K562 (cell line): ENCODE results near the gene AKAP12. TPM values are rescaled to one million over a fixed set of nuclear protein-coding genes. Genes with fewer than 3 reads are reported as not detected.

Source experiments
- BRD9 ChIP-seq: fragments of 450-650 bp; IDR thresholded peaks from 2 replicates; pipeline ENCODE4 v1.6.1; 2018; ENCODE audit warnings: low read depth; ENCODE audit not compliant: partially characterized antibody
- CBFA2T2 ChIP-seq: fragments of 450-650 bp; conservative IDR thresholded peaks from 2 replicates; pipeline ENCODE4 v1.6.1; 2017; ENCODE audit warnings: mild to moderate bottlenecking
- CREBBP ChIP-seq: IDR thresholded peaks from one replicate; pipeline ENCODE4 v1.6.1; 2012; ENCODE audit warnings: low read depth, mild to moderate bottlenecking, control low read depth, inconsistent platforms, low read length
- CTCF ChIP-seq, 3 experiments: IDR thresholded peaks in 2 of 3; conservative IDR thresholded peaks in 1 of 3; 2 replicates each; pipeline ENCODE4 v1.5.1; 2011 to 2012; ENCODE audit warnings: low read length in 3 of 3, mild to moderate bottlenecking in 3 of 3, control low read depth in 2 of 3, improper control_type of control experiment in 1 of 3, inconsistent platforms in 1 of 3, low read depth in 1 of 3, mixed read lengths in 1 of 3, moderate library complexity in 1 of 3; ENCODE audit not compliant: insufficient read depth in 2 of 3
- EZH2 ChIP-seq: IDR thresholded peaks from 2 replicates; pipeline ENCODE4 v1.6.1; 2012; ENCODE audit warnings: low read depth, mild to moderate bottlenecking, inconsistent platforms, low read length, borderline replicate concordance
- HMG20B ChIP-seq: fragments of 250-450 bp; sonication (Bioruptor Pico); IDR thresholded peaks from 2 replicates; pipeline ENCODE4 v1.5.0; 2021; ENCODE audit warnings: mild to moderate bottlenecking
- IRF2 ChIP-seq: sonication (generic); formaldehyde crosslinking; IDR thresholded peaks from 2 replicates; pipeline ENCODE4 v1.8.1; 2022; ENCODE audit warnings: mild to moderate bottlenecking, missing genetic modification reagents
- KAT8 ChIP-seq: fragments of 450-650 bp; IDR thresholded peaks from 2 replicates; pipeline ENCODE4 v1.6.1; 2016; ENCODE audit warnings: low read depth, mild to moderate bottlenecking
- RAD51 ChIP-seq: fragments of 450-650 bp; IDR thresholded peaks from 2 replicates; pipeline ENCODE4 v1.7.1; 2016; ENCODE audit warnings: low read depth, mild to moderate bottlenecking, borderline replicate concordance
- SLC30A9 ChIP-seq: fragments of 250-450 bp; sonication (Bioruptor Pico); IDR thresholded peaks from 2 replicates; pipeline ENCODE4 v1.8.0; 2022; ENCODE audit warnings: mild to moderate bottlenecking, moderate library complexity
- YBX1 ChIP-seq: fragments of 450-650 bp; IDR thresholded peaks from 2 replicates; pipeline ENCODE4 v1.7.1; 2016; ENCODE audit warnings: mild to moderate bottlenecking
- ZBTB33 ChIP-seq: sonication (generic); formaldehyde crosslinking; IDR thresholded peaks from 2 replicates; pipeline ENCODE4 v1.8.1; 2023; ENCODE audit warnings: mild to moderate bottlenecking, missing genetic modification reagents
- ZFX ChIP-seq: sonication (generic); formaldehyde crosslinking; IDR thresholded peaks from 2 replicates; pipeline ENCODE4 v1.8.0; 2022; ENCODE audit warnings: mild to moderate bottlenecking, missing genetic modification reagents, moderate library complexity
- ZNF3 ChIP-seq: fragments of 250-450 bp; sonication (Bioruptor Pico); IDR thresholded peaks from 2 replicates; pipeline ENCODE4 v1.5.0; 2021; ENCODE audit warnings: mild to moderate bottlenecking, moderate library complexity
- ZNF551 ChIP-seq: fragments of 250-450 bp; sonication (Bioruptor Pico); IDR thresholded peaks from 2 replicates; pipeline ENCODE4 v1.5.0; 2021; ENCODE audit warnings: mild to moderate bottlenecking, moderate library complexity
- ZNF717 ChIP-seq: fragments of 250-450 bp; sonication (Bioruptor Pico); IDR thresholded peaks from 2 replicates; pipeline ENCODE4 v1.5.0; 2021
- ZNF77 ChIP-seq: fragments of 250-450 bp; sonication (Bioruptor Pico); IDR thresholded peaks from 2 replicates; pipeline ENCODE4 v1.5.0; 2020
- ZZZ3 ChIP-seq: fragments of 450-650 bp; IDR thresholded peaks from 2 replicates; pipeline ENCODE4 v1.6.1; 2016; ENCODE audit warnings: antibody characterized with exemption, mild to moderate bottlenecking, moderate library complexity
- polyA plus RNA-seq, 8 experiments: library from polyadenylated mRNA; depleted of rRNA in 4 of 8; stranded (reverse) in 5 of 8; unstranded in 3 of 8; fragments of >200 nt; fragmentation: Nextera tagmentation in 2 of 8; fragmentation: Illumina TruSeq in 1 of 8; extraction: Ambion mirVana in 2 of 8; extraction: Trizol in 1 of 8; gene quantifications; 2 replicates each; pipeline versions ENCODE4 v1.2.1 to v1.2.3, GENCODE V29; 2011 to 2014; ENCODE audit warnings: inconsistent platforms in 1 of 8, missing spikeins in 1 of 8
- total RNA-seq, 7 experiments: library from RNA; depleted of rRNA in 6 of 7; stranded (reverse); fragments of >200 nt in 6 of 7; fragmentation: Illumina TruSeq in 2 of 7; extraction: Trizol in 2 of 7; gene quantifications; 2 replicates each; pipeline versions ENCODE4 v1.2.1 to v1.2.3, GENCODE V29; 2011 to 2021; ENCODE audit warnings: low replicate concordance in 1 of 7
- TF ChIP-seq, protein P1 (sequence below): fragments of 450-650 bp; conservative IDR thresholded peaks from 2 replicates; pipeline ENCODE4 v1.6.1; 2016; ENCODE audit warnings: missing genetic modification characterization, low read depth, mild to moderate bottlenecking, control low read depth, missing compliant biosample characterization
- TF ChIP-seq, protein P2 (sequence below): fragments of 450-650 bp; formaldehyde crosslinking; IDR thresholded peaks from 2 replicates; pipeline ENCODE4 v1.4.0; 2020; ENCODE audit warnings: mild to moderate bottlenecking

AKAP12 gene
- total and polyA plus RNA-seq, 9 of the 15 experiments (the other 6 are each of a cell fraction or from before 2014, with no cell fraction given) = 0.08 to 2.0 (median 0.62) TPM

DNA sequence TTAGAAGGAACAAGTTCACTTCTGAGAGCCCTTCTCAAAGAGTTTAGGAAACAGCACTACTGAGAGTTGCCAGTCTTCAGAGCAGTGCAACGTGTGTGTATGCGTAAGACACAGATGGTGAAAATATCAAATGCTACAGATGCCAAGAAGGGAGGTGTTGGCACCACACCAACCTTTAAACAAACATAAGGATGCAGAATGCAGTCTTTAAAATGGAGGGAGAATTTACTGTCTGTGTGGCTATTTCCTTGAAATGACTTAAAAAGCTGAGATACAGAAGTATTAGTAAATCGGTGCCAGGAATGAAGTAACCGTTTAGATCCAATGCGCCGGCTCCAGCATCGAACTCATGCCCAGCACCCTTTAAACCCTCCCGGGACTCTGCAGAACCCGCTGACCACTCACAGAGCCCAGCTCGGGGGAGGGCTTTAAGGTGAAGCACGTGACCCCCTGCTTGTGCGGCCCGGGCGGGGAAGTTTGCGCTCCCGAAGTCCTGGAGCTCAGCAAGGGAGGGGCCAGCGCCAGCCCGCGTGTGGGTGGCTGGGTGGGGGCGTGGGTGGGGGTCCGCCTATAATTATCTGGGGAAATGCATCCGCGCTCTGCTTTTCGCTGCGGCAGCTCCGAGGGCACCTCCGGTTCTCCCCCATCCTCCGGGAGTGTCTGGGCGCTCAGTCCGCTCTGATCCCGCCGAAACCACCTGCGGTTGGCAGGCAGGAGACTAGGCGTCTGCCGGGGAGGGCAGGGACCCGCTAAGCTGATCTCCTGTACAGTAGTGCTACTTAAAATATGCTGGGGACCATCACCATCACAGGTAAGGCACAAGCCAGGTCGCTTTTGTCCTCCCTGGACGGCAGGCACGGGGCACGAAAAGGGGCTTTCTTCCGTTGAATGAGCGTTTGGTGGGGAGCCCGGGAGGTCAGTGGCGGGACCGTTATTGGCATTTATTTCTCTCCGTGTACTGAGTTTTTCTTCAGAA is 85.6 kb downstream of the AKAP12 start (continued):
- TF ChIP-seq, protein P1, sequence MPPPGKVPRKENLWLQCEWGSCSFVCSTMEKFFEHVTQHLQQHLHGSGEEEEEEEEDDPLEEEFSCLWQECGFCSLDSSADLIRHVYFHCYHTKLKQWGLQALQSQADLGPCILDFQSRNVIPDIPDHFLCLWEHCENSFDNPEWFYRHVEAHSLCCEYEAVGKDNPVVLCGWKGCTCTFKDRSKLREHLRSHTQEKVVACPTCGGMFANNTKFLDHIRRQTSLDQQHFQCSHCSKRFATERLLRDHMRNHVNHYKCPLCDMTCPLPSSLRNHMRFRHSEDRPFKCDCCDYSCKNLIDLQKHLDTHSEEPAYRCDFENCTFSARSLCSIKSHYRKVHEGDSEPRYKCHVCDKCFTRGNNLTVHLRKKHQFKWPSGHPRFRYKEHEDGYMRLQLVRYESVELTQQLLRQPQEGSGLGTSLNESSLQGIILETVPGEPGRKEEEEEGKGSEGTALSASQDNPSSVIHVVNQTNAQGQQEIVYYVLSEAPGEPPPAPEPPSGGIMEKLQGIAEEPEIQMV = no peak
- no peak for TF ChIP-seq ZBTB33 (CRISPR knock-in tag)
- peak; percentile 49; the same call in 1 of the 2 replicates for TF ChIP-seq RAD51
- TF ChIP-seq YBX1 = no peak
- no peak for TF ChIP-seq HMG20B (CRISPR knock-in tag)
- TF ChIP-seq EZH2 = 0 out of 2 replicates have a peak, but pooled peaks have one; percentile 73
- no peak for TF ChIP-seq IRF2 (CRISPR knock-in tag)
- TF ChIP-seq ZFX = no peak
- 0 out of 2 replicates have a peak, but pooled peaks have one; percentile 2 for TF ChIP-seq CBFA2T2
- TF ChIP-seq ZZZ3 = no peak
- TF ChIP-seq CTCF (IDR thresholded peaks at IDR 0.05 in 2 of 3, conservative IDR thresholded peaks at IDR 0.05 in 1 of 3; ENCODE audit: insufficient read depth in 2 of 3, low read depth in 1 of 3, low read length in 3 of 3) = no peak
- no peak for TF ChIP-seq KAT8
- TF ChIP-seq, protein P2, sequence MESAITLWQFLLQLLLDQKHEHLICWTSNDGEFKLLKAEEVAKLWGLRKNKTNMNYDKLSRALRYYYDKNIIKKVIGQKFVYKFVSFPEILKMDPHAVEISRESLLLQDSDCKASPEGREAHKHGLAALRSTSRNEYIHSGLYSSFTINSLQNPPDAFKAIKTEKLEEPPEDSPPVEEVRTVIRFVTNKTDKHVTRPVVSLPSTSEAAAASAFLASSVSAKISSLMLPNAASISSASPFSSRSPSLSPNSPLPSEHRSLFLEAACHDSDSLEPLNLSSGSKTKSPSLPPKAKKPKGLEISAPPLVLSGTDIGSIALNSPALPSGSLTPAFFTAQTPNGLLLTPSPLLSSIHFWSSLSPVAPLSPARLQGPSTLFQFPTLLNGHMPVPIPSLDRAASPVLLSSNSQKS = no peak
- no peak for TF ChIP-seq ZNF77 (CRISPR knock-in tag)
- TF ChIP-seq ZNF551 = no peak
- no peak for TF ChIP-seq BRD9
- no peak for TF ChIP-seq SLC30A9 (CRISPR knock-in tag)
- TF ChIP-seq ZNF717 (CRISPR knock-in tag) = no peak
- TF ChIP-seq CREBBP = no peak
- no peak for TF ChIP-seq ZNF3 (CRISPR knock-in tag)
